Kidney epithelial cell (primary cell): ENCODE results near the gene POP4. TPM values are rescaled to one million over a fixed set of nuclear protein-coding genes. Genes with fewer than 3 reads are reported as not detected.

Experiments
- DNase-seq: peaks from one replicate; pipeline ENCODE4 v3.0.0-alpha.2; 2010; ENCODE audit warnings: low read depth
- H3K27me3 ChIP-seq: 2 replicates; pipeline ENCODE4 v1.6.0; 2011; ENCODE audit warnings: low read length; ENCODE audit not compliant: control insufficient read depth, insufficient read depth
- H3K36me3 ChIP-seq: 2 replicates; pipeline ENCODE4 v1.5.1; 2011; ENCODE audit warnings: low read length; ENCODE audit not compliant: control insufficient read depth, insufficient read depth
- H3K4me3 ChIP-seq: 2 replicates; pipeline ENCODE4 v1.5.1; 2011; ENCODE audit warnings: low read depth, mild to moderate bottlenecking, control low read depth, low read length
- total RNA-seq: library from RNA; depleted of rRNA; stranded (reverse); fragments of >200 nt; gene quantifications from 2 replicates; pipeline ENCODE4 v1.2.3, GENCODE V29; 2015
- TF ChIP-seq, protein P1 (sequence below): IDR thresholded peaks from 2 replicates; pipeline ENCODE4 v1.5.1; 2011; ENCODE audit warnings: mild to moderate bottlenecking, moderate library complexity, low read length, control low read depth, inconsistent platforms; ENCODE audit not compliant: insufficient read depth, poor library complexity, severe bottlenecking

POP4 gene
- total RNA-seq, 1 donor from 2014 or later, result 68.1 TPM

- Histone ChIP-seq H3K27me3 (no peaks in the 10 kb centered on the region), H3K36me3 (no peaks in the 10 kb centered on the region), H3K4me3 (no peak overlapping the region)
- no peak for DNase-seq
- TF ChIP-seq, protein P1, sequence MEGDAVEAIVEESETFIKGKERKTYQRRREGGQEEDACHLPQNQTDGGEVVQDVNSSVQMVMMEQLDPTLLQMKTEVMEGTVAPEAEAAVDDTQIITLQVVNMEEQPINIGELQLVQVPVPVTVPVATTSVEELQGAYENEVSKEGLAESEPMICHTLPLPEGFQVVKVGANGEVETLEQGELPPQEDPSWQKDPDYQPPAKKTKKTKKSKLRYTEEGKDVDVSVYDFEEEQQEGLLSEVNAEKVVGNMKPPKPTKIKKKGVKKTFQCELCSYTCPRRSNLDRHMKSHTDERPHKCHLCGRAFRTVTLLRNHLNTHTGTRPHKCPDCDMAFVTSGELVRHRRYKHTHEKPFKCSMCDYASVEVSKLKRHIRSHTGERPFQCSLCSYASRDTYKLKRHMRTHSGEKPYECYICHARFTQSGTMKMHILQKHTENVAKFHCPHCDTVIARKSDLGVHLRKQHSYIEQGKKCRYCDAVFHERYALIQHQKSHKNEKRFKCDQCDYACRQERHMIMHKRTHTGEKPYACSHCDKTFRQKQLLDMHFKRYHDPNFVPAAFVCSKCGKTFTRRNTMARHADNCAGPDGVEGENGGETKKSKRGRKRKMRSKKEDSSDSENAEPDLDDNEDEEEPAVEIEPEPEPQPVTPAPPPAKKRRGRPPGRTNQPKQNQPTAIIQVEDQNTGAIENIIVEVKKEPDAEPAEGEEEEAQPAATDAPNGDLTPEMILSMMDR, result no peak
These were observed 10.5 kb downstream of the POP4 start for GRCh38 chr19:29616541-29616940.

GRCh38 chr19:29617366-29618266 lies 11.5 kb downstream of the POP4 start:
- DNase-seq, result no peak
- no peak overlapping the region for H3K4me3 ChIP-seq
- H3K36me3 ChIP-seq, result no peaks in the 10 kb centered on the region
- no peaks in the 10 kb centered on the region for H3K27me3 ChIP-seq
- TF ChIP-seq, protein P1, result no peak

GRCh38 chr19:29618434-29618833 lies 12.4 kb downstream of the POP4 start:
- no peak overlapping the region for H3K4me3 ChIP-seq
- DNase-seq, result no peak
- H3K27me3 ChIP-seq, result no peaks in the 10 kb centered on the region
- TF ChIP-seq, protein P1, result no peak
- H3K36me3 ChIP-seq, result no peaks in the 10 kb centered on the region

DNA sequence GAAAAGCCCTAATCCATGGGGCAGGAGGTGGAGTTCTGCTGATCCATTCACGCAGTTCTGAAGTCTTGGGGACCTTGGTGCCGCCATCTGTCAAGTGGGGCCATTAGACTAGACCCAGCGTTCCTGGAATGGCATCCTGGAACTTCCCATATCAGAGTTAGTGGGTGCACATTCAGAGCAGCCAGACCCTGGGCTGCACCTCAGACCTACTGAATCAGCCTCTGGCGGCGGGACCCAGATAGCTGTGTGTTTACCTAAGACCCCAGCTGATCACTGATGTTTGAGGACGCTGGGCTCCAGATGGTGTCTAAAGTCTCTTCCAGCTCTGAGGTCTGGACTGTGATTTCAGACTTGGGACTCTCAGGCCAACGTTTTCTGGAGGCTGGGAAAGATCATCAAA lies 12.8 kb downstream of the POP4 start:
- TF ChIP-seq, protein P1, result no peak
- DNase-seq, result no peak
- no peaks in the 10 kb centered on the region for H3K27me3 ChIP-seq
- no peak overlapping the region for H3K4me3 ChIP-seq
- no peaks in the 10 kb centered on the region for H3K36me3 ChIP-seq

DNA sequence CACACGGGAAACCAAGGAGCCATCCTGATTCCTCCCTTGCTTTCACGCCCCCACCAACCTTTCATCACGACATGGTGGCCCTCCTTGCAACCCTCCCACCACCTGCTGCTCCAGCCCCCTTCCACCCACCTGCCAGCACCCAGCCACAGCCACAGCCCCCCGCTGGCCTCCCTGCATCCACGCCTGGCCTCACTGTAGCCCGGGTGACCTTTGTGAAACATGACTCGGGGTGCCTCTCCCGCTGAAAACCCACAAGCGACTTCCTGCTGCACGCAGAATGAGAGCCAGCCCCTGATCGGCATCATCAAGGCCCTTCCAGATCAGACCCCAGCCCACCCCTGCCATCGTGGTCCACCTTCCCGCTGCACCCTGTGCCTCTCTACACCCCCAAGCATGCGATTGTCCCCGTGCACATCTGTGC lies 14.9 kb downstream of the POP4 start:
- Histone ChIP-seq H3K27me3 (no peaks in the 10 kb centered on the region), H3K36me3 (no peaks in the 10 kb centered on the region), H3K4me3 (no peak overlapping the region)
- TF ChIP-seq, protein P1, result no peak
- DNase-seq, result no peak
